ENCODE measurements around the gene ROCK1.
"Not testable (repeated sequence)": the region's sequence is repeated elsewhere in the genome, so short reads cannot be mapped to it uniquely, and the experiment has no call there.

ROCK1 gene

DNA sequence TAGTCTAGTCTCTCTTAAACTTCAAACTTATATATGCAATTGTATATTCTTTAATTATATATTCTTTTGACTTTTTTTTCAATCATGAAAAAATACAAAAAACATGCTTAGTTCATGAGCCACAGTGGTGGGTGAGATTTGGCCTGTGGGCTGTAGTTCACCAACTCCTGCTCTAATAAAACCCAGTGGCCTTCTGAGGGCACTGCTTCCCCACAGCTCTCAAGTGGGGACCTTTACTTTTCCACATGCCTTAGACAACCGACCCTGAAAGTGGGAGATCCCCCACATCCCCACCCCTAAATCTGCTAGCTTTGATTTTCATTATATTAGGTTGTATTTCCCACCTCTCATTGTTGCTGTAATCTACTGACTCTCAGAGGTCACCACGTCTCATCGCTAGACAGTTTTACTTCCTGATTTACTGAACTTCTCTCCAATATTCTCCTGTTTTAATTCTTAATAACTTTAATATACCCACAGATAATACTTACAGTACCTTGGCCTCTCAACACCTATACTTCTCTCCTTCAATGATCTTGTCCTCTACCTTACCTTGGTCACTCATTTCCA lies 57.3 kb downstream of the ROCK1 start:
- DNase-seq (ENCODE audit: low read depth in 2 of 2), result no peak

DNA sequence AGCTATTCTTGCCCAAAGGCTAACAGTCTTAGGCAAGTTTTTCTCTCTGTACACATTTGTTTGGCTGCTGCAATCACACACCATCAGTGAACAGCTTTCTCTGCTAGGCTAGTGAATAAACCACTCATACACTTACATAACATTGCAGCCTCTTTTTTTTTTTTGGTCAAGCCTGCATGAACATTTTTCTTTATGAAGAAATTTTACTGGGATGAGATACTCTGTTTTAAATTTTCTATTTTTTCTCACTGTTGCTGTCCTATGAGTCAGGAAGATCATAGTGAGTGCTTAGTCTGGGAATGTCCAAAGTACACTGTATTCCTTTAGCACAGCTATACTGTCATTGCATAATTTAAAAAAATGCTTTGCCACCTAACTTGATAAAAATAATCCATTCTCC lies 58.5 kb downstream of the ROCK1 start:
- no peak for DNase-seq (ENCODE audit: low read depth in 2 of 2)

DNA sequence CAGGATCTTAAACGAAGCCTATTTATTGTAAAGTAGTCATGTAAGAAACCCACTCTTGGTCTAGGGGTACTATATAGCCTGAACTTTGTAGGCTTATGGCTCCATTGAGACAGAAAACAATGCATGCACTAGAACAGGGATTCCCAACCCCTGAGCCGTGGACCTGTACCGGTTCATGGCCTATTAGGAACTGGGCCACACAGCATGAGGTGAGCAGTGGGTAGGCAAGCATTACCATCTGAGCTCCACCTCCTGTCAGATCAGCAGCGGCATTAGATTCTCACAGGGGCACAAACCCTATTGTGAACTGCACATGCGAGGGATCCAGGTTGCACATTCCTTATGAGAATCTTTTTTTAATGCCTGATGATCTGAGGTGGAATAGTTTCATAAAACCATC lies 59.2 kb downstream of the ROCK1 start:
- DNase-seq (ENCODE audit: low read depth in 2 of 2), result no peak

DNA sequence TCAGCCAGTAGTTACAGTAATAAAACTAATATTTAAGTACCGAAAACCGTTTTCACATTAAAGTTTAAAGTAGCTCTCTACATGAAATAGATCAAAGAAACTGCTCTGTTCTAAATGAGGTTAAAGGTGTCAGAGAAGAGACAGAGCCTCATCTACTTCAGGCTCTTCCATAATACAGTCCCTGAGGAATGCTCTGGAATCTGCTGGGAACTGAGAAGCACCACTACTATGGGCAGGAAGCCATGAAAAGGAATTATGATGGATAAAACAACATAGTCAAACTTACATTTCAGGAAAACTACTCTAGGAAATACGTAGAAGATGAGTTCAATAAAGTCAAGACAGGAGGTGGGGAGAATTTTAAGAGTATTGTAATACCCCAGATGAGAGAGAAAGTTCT lies 60.0 kb downstream of the ROCK1 start:
- no peak for DNase-seq (ENCODE audit: low read depth in 2 of 2)

DNA sequence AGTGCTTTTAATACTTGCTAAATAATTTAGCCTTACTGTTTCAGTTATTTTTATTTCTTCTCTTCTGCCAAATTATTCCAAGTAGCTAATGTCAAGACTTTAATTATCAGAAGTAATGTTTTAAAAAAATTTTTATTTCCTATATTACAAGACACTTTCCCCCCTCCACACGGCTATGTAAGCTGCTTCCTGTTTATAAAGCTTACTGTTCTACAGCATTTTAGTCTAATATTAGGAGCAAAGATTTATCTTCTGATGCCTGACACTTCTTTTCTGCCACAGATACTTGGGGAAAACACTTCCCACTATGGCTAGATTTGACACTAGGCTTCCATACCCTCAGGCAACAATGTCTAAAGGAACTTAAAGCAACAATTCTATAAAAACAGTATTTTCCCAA lies 62.3 kb downstream of the ROCK1 start:
- DNase-seq (ENCODE audit: low read depth in 2 of 2), result no peak

DNA sequence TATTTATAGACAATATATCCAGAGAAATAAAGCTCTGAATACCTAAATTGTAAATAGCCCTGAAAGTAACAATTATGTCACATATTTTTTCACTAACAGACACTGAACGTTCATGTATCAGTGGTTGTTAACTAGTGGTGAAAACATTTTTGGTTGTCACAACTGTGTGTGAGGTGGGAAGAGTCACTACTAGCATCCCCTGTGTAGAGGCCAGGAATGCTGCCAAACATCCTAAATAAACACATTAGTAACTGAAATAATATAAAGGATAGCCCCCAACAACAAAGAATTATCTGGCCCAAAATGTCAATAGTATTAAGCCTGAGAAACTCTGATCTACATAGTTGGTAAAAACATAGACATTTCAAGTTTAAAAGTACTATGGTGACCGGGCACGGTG lies 64.5 kb downstream of the ROCK1 start:
- no peak for DNase-seq (ENCODE audit: low read depth in 2 of 2)

DNA sequence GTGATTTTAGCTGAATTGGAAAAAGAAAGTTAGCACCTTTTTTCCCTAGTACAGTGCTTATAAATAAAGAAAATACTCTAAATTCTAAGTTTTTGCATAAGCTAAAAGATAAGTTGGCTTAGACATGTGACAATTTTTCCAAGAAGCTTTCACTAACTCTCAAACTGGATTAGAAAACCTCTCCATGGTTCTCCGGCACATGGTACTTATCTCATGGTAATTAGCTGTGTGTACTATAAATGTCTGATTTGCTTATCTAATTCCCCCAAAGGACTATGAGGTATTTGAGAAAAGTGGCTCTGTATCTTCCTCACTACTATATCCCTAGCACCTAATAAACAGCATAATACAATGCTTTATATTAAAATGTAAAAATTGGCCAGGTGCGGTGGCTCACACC lies 71.1 kb downstream of the ROCK1 start:
- DNase-seq (ENCODE audit: low read depth in 2 of 2), result no peak

DNA sequence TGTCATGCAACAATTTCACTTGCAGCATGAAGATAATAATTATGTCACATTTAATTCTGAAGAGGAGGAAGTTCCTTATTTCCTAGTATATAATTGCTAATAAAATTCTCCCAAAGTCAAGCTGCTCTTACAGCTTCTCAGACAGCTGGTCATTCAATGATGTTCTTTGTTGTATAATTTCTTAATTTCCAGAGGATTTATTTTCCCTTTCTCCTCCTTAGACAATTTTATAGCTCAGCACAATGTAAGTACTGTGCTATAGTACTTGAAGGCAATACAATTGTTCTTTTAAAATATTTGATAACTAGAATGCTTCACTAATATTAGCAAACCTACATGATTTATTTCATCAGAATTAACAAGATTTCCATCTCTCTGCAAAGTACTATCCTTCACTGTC lies 73.4 kb downstream of the ROCK1 start:
- no peak for DNase-seq (ENCODE audit: low read depth in 2 of 2)

DNA sequence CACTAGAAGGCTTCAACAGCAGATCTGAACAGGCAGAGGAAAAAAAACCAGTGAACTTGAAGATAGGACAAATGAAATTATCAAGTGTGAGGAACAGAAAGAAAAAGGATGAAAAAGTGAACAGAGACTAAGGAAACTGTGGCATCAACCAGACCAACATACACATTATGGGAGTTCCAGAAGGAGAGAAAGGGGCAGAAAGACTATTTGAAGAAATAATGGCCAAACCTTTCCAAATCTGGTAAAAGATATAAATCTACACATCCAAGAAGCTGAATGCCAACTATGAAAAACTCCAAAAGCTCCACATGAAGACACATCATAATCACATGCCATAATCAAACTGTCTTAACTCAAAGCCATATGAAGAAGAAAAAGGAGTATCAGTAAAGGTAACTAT lies 79.8 kb downstream of the ROCK1 start:
- no peak for DNase-seq (ENCODE audit: low read depth in 2 of 2)

DNA sequence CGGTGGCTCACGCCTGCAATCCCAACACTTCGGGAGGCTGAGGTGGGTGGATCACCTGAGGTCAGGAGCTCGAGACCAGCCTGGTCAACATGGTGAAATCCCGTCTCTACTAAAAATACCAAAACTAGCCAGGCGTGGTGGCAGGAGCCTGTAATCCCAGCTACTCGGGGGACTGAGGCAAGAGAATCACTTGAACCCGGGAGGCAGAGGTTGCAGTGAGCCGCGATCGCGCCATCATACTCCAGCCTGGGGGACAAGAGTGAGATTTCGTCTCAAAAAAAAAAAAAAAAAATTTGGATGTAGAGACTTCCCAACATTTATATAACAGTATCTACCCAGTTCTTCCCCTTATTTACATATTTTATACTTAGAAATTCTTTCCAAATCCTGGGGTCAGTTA lies 93.4 kb downstream of the ROCK1 start:
- not testable (repeated sequence) for DNase-seq (ENCODE audit: low read depth in 2 of 2)

DNA sequence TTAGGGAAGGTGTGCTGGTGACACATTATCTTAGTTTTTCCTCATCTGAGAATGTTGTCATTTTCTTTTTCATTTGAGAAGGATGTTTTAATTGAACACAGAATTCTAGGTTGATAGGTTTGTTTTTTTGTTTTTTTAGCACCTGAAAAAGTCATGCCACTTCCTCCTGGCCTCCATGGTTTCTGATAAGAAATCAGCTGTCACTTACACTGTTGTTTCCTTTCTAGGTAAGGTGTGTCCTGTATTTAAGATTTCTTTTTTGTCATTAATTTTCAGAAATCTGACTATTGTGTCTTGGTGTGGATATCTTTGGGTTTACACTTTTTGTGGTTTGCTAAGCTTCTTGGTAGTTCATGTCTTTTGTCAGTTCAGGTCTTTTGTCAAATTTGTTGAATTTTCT lies 99.3 kb downstream of the ROCK1 start:
- no peak for DNase-seq (ENCODE audit: low read depth in 2 of 2)

DNA sequence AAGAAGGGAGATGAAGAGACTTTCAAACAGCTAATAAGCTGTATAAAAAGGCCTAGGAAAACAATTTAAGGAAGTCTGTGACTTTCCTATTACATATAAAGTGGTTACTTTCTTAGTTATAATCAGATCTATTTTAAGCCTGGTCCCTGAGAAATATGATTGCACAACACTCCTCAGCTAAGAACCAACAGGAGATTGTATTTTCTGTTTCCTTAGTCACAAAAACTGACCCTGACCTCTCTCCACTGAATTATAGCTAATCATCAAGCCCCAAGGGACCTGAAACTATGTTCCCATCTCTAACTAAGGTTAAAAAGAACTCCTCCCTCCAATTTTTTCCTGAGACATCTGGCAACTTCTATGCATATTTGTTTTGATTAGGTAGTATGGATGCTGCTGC lies 106.9 kb downstream of the ROCK1 start:
- DNase-seq (ENCODE audit: low read depth in 2 of 2), result no peak

DNA sequence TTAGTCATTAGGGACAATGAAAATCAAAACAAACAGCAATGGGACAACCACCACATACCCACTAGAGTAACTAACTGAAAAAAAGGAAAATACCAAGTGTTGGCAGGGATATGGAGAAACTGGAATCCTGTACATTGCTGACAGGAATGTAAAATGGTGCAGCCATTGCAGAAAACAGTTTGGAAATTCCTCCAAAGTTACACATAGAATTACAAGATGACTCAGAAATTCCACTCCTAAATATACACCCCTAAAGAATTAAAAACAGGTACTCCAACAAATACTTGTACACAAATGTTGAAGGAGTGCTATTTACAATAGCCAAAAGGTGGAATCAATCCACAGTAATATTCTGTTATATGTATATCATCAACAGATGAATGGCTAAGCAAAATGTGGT lies 110.9 kb downstream of the ROCK1 start:
- no peak for DNase-seq (ENCODE audit: low read depth in 2 of 2)

DNA sequence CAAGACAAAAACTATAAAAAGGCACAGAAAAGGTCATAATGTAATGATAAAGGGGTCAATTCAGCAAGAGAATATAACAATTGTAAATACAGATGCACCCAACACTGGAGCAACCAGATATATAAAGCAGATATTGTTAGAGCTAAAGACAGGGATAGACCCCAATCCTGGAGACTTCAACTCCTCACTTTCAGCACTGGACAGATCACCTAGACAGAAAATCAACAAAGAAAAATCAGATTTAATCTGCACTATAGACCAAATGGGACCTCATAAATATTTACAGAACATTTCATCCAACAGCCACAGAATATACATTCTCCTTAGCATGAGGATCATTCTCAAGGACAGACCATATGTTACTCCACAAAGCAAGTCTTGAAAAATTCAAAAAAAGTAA lies 114.2 kb downstream of the ROCK1 start:
- no peak for DNase-seq (ENCODE audit: low read depth in 2 of 2)

DNA sequence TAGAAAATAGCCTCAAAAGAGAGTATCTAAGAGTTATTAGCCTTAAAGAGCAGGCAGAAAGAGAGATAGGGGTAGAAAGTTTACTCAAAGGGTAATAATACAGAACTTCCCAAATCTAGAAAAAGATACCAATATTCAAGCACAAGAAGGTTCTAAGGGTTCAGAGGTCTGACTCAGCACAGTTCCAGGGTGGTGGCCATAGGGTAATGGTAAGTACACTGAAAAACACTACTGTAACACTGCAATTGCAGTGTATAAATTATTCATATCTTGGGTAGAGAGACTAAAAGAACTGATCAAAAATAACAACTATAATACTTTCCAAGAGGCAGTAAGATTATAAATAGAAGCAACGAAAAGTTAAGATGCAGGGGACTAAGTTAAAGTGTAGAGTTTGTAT lies 115.2 kb downstream of the ROCK1 start:
- DNase-seq (ENCODE audit: low read depth in 2 of 2), result no peak

DNA sequence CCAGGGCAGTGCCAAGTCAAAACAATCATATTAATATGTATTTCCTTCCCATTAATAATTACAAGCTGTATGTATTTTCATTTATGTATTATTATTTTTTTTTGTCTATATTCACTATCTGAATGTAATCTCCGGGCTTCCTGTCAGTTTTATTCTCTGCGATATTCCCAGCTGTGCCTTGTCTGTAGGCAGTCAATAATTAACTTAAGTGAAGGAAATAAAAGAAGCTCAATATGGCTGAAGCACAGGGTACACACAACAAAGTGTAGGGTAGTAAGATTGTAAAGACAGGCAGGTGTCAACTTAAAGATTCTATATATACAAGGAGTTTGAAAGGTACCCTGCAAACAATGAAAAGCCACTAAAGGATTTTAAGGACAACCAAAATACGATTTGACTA lies 122.9 kb downstream of the ROCK1 start:
- DNase-seq (ENCODE audit: low read depth in 2 of 2), result no peak

DNA sequence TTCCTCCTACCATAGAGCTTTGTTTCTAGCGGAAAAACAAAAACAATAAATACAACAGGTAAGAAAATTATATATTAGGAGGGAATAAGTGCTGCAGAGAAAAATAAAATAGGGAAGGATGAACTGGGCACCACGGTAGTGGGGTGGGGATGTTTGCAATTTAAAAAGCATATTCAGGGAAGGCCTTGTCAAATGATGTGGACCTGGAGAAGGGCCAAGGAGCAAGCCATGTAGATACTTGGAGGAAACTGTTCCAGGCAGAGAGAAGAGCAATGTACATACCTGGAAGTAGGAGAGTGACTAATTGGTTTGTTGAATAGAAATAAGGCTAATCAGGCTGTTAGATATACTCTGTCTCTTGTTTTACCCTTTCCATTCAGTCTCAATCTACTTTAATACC lies 136.5 kb downstream of the ROCK1 start:
- DNase-seq (ENCODE audit: low read depth in 2 of 2), result no peak

DNA sequence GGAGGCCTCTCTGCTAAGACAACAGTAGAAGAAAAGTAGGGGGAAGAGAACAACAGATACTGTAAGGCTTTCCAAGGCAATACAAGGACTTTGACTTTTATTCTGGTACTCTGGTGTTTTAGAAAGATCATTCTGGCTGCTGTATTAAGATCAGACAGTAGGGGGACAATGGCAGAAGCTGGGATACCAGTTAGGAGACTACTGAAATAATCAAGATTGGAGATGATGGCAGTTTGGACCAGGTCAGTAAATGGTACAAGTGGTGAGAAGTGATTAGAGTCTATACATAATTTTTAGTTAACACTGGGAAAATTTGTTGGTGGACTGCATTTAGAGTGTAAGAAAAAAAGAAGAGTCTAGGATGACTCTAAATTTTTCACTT lies 139.7 kb downstream of the ROCK1 start:
- DNase-seq (ENCODE audit: low read depth in 2 of 2), result no peak

DNA sequence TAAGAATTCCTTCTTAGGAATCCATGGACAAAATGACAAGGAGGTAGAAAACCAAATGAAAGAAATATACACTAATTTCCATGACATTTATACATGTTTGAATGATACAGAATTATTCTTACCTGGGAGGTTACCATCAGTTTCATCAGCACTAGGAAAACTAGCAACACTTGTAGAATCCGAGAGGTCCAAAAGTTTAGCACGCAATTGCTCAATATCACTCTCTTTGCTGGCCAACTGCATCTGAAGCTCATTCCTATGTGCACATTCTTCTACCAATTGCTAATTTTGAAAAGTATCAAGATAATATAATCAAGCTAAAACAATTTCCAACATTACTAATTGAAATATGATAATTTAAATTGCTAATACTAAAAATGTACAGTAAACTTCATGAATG lies 144.8 kb downstream of the ROCK1 start:
- no peak for DNase-seq (ENCODE audit: low read depth in 2 of 2)

DNA sequence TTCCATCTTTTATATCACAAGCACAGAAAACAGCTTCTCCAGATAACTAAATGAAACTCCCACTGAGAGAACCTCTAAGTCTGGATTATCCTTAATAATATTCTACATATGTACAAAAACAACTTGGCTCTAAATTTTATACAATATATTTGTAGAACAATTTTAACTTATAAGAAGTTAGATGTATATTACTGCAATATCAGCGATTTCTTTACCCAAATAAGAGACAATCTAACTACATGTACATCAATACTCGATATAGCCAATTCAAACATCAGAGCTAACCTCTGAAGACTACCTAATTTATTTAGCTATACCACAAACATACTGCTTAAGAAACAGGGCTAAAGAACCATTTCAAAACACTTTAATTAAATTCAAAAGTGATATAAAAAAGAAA lies 148.6 kb downstream of the ROCK1 start:
- DNase-seq (ENCODE audit: low read depth in 2 of 2), result no peak

DNA sequence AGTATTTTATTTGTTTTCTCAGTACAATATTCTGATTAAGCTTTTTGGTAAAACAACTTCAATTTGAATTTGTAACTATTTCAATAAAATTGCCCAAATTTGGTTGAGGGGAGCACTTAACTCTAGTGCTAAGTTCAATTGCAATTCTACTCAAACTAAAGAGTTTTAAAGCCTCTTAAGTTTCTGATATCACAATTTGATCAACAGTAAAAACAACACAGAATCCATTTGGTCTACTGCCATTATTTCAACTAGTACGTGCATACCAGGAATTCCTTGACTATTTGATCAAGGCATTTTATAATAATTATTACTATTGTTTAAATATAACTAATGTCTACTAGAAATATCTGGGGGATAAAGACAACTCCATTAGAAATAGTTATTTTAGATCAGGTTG lies 150.9 kb downstream of the ROCK1 start:
- DNase-seq (ENCODE audit: low read depth in 2 of 2), result no peak

DNA sequence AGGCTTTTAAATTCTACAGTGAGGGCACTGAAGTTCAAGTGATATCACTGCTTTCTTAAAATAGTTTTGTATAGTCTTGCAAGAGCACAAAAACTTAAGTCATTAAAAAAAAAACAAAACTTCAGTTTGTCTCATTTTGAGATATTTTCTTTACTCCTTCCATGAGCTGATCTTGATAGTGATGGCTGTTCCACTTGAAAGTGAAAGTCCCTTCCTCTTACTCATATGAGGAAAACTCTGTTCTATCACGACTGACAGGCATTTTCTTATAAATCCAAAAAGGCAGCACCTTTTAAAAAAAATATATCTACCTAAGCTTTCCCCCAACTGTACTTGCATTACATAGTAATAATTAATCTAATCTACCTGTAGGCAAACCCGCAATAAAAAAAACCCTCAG lies 160.8 kb downstream of the ROCK1 start:
- not testable (repeated sequence) for DNase-seq (ENCODE audit: low read depth in 2 of 2)
